Natural killer cell (primary cell): Measurements from ENCODE around the gene TRAF2. TPM values are rescaled to one million over a fixed set of nuclear protein-coding genes. Genes with fewer than 3 reads are reported as not detected.

ENCODE experiments used
- ATAC-seq, 3 donors: fragments of 150-1000 bp in 2 of 3; fragments of 200-7000 bp in 1 of 3; cut with Tn5 transposase; 1 replicate in 1 of 3; 2 replicates in 2 of 3; pipeline ENCODE4 v1.10.0; 2021; ENCODE audit warnings: mild to moderate bottlenecking in 2 of 3, moderate library complexity in 2 of 3
- DNase-seq, 2 donors: peaks; one replicate each; pipeline versions ENCODE4 v3.0.0 to v3.0.0-alpha.2; 2013 to 2021; ENCODE audit warnings: mixed read lengths in 1 of 2
- H3K27ac ChIP-seq: one replicate; pipeline ENCODE4 v1.5.1; 2013; ENCODE audit warnings: mild to moderate bottlenecking, low read length
- H3K27me3 ChIP-seq: one replicate; pipeline ENCODE4 v1.6.1; 2013; ENCODE audit warnings: low read length; ENCODE audit not compliant: control insufficient read depth, insufficient read depth
- H3K36me3 ChIP-seq: one replicate; pipeline ENCODE4 v1.6.1; 2013; ENCODE audit warnings: low read length; ENCODE audit not compliant: control insufficient read depth, insufficient read depth
- H3K4me1 ChIP-seq: one replicate; pipeline ENCODE4 v1.6.1; 2013; ENCODE audit warnings: low read length; ENCODE audit not compliant: control insufficient read depth, insufficient read depth
- H3K4me3 ChIP-seq: one replicate; pipeline ENCODE4 v1.5.1; 2013; ENCODE audit warnings: low read length
- H3K9me3 ChIP-seq: one replicate; pipeline ENCODE4 v1.6.1; 2013; ENCODE audit warnings: low read length; ENCODE audit not compliant: control insufficient read depth, insufficient read depth
- H3K27ac Mint-ChIP-seq, 2 donors: one replicate each; pipeline ENCODE4 v1.8.0; 2022; ENCODE audit warnings: mild to moderate bottlenecking in 2 of 2, mixed read lengths in 2 of 2, moderate library complexity in 1 of 2
- H3K27me3 Mint-ChIP-seq, 2 donors: one replicate each; pipeline ENCODE4 v1.8.0; 2022; ENCODE audit warnings: low read depth in 2 of 2, mixed read lengths in 2 of 2
- H3K36me3 Mint-ChIP-seq: one replicate; pipeline ENCODE4 v1.8.0; 2022; ENCODE audit warnings: mixed read lengths
- H3K4me1 Mint-ChIP-seq, 2 donors: one replicate each; pipeline ENCODE4 v1.8.0; 2022; ENCODE audit warnings: mixed read lengths in 2 of 2
- H3K4me3 Mint-ChIP-seq: one replicate; pipeline ENCODE4 v1.8.0; 2022; ENCODE audit warnings: mild to moderate bottlenecking, moderate library complexity, mixed read lengths
- H3K9me3 Mint-ChIP-seq, 2 donors: one replicate each; pipeline ENCODE4 v1.8.0; 2022; ENCODE audit warnings: mixed read lengths in 2 of 2
- WGBS: methylation state at CpG from one replicate; pipeline ENCODE4 v1.1.7; 2013; ENCODE audit warnings: missing lambda C conversion rate; ENCODE audit not compliant: insufficient coverage; 5-methylcytosine and 5-hydroxymethylcytosine counted together
- intact Hi-C: fragments of 100-400 bp; cut with micrococcal nuclease; formaldehyde crosslinking; loops from one replicate; pipeline ENCODE4 v1.14.2; 2022
- total RNA-seq, 4 donors: library from RNA; stranded (reverse); fragments of 120-200 nt in 1 of 4; gene quantifications; one replicate each; pipeline versions ENCODE4 v1.2.3 to v1.2.4, GENCODE V29; 2013 to 2022
- TF ChIP-seq, protein P1 (sequence below): fragments of 200-600 bp; IDR thresholded peaks from one replicate; pipeline ENCODE4 v1.8.0; 2022; ENCODE audit warnings: antibody characterized with exemption

The TRAF2 gene
- total RNA-seq, 3 donors from 2014 or later (not counting 1 experiment from before 2014, with no cell fraction given) = 17.4 to 35.5 (median 25.0) TPM

DNA sequence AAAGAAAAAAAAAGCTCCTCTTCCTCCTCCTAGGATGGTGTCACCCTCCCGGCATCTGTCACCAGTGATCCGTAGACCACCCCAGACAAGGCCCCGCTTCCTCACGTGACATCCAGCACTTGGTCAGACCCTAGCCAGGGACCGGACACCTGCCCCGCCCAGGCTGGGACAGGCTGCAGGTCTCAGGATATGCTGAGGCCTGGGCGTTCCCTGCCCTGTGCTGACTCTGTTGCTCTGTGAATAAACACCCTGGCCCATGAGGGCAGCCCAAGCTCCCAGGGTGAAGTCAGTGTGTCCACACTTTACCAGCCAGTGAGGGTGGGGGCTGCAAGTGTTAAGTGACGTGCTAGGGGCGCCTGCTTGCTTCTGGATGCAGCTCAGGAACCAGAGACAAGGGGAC lies 25.8 kb upstream of the TRAF2 start:
- 95% methylated on average over 9 of the region's 9 CpGs for whole genome bisulfite sequencing
- Histone ChIP-seq H3K9me3 (no peaks in the 10 kb centered on the region), H3K36me3 (peaks cover 27% of the 10 kb centered on the region), H3K27ac (no peak overlapping the region), H3K4me1 (peaks cover 22% of the 10 kb centered on the region), H3K4me3 (no peak overlapping the region), H3K27me3 (no peaks in the 10 kb centered on the region)
- H3K27ac Mint-ChIP-seq = no peak overlapping the region
- intact Hi-C loops = no loop called here
- H3K9me3 Mint-ChIP-seq = no peaks in the 10 kb centered on the region
- no peaks in the 10 kb centered on the region for H3K36me3 Mint-ChIP-seq
- DNase-seq (peak in 1 of 2 donors; percentile 2), ATAC-seq (no peak)
- no peak overlapping the region for H3K4me3 Mint-ChIP-seq
- H3K4me1 Mint-ChIP-seq = peaks cover 12 to 15% of the 10 kb centered on the region in 2 donors
- TF ChIP-seq, protein P1, sequence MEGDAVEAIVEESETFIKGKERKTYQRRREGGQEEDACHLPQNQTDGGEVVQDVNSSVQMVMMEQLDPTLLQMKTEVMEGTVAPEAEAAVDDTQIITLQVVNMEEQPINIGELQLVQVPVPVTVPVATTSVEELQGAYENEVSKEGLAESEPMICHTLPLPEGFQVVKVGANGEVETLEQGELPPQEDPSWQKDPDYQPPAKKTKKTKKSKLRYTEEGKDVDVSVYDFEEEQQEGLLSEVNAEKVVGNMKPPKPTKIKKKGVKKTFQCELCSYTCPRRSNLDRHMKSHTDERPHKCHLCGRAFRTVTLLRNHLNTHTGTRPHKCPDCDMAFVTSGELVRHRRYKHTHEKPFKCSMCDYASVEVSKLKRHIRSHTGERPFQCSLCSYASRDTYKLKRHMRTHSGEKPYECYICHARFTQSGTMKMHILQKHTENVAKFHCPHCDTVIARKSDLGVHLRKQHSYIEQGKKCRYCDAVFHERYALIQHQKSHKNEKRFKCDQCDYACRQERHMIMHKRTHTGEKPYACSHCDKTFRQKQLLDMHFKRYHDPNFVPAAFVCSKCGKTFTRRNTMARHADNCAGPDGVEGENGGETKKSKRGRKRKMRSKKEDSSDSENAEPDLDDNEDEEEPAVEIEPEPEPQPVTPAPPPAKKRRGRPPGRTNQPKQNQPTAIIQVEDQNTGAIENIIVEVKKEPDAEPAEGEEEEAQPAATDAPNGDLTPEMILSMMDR = no peak
- H3K27me3 Mint-ChIP-seq = no peaks in the 10 kb centered on the region

DNA sequence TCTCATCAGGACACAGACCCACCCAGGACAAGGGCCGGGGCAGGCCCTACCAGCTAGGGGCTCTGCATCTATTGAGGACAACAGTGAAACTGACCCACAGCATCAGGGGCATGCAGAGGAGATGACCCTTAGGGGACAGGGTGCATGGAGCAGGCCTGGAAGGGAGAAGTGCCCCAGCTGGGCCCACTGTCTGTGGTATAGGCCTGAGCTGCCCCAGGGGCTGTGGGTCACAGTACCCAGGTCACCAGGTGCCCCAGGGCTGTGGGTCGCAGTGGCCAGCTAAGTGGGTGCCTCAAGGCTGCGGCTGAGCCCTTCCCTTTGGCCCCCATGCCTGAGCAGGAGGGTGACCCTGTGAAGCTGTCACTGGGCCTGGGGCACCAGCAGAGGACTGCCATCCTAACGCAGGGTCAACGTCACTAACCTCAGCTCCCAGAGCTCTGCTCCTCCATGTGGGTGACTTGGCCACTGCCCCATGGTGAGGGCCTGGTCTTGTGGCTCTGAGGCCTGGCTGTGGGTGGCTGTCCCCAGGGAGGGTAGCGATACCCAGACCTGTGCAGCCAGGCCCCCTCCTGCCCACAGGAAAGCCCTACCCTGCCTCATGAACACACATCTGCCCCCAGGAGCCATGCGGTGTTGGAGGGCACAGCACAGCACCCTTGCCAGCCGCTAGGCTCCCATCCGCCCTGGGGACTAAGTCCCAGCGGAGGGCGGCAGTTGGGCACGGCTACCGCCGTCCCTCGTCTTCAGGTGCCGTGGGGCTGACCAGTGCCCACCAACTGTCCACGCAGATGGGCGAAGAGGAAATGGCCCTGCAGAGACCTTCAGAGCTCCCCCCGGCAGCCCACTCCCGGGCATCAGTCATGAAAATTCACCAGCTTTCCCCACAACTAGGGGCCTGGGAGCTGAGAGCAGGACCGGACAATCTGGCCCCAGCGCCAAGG lies 25.1 kb upstream of the TRAF2 start:
- no peaks in the 10 kb centered on the region for H3K27me3 Mint-ChIP-seq
- intact Hi-C loops = no loop called here
- H3K36me3 ChIP-seq = peaks cover 27% of the 10 kb centered on the region
- no peak overlapping the region for H3K4me3 Mint-ChIP-seq
- H3K9me3 Mint-ChIP-seq = no peaks in the 10 kb centered on the region
- WGBS = 97% methylated on average over 22 of the region's 22 CpGs
- TF ChIP-seq, protein P1 = no peak
- H3K9me3 ChIP-seq = no peaks in the 10 kb centered on the region
- no peak for ATAC-seq
- H3K4me1 Mint-ChIP-seq = peaks cover 12 to 16% of the 10 kb centered on the region in 2 donors
- H3K4me3 ChIP-seq = no peak overlapping the region
- H3K27me3 ChIP-seq = no peaks in the 10 kb centered on the region
- no peak overlapping the region for H3K27ac ChIP-seq
- no peaks in the 10 kb centered on the region for H3K36me3 Mint-ChIP-seq
- no peak overlapping the region for H3K27ac Mint-ChIP-seq
- peaks cover 24% of the 10 kb centered on the region for H3K4me1 ChIP-seq
- peak in 1 of 2 donors; percentile 1 for DNase-seq

DNA sequence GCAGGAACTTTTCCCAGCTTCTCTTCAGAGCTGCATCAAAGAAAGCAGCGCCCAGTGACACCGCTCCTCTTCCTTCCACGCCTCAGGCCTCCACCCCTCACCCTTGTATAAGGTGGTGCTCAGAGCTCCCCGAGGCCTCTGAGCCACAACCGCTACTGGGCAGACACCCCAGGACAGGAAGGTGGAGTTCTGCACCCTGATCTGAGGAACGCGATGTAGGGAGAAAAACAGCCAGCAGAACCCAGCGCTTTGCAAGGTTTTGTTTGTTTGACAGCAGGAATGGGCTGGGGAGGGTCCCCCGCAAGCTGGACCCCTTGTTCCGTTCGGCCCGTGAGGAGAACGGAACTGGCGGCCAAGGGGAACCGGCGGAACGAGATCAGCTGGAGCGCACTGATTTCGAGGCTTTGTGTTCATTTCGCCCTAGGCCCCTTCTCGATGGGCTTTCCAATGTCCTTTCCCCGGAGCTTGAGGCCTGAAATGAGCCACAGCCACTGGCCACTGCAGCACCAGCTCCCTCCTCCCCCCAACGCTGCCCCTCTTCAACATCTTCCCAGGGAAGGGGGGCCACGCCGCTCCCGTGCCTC lies 24.4 kb upstream of the TRAF2 start:
- DNase-seq (no peak), ATAC-seq (no peak)
- intact Hi-C loops = no loop called here
- WGBS = 93% methylated on average over 24 of the region's 26 CpGs
- no peak overlapping the region for H3K27ac ChIP-seq
- peaks cover 27% of the 10 kb centered on the region for H3K36me3 ChIP-seq
- no peak overlapping the region for H3K27ac Mint-ChIP-seq
- no peak overlapping the region for H3K4me3 Mint-ChIP-seq
- no peaks in the 10 kb centered on the region for H3K9me3 Mint-ChIP-seq
- no peaks in the 10 kb centered on the region for H3K27me3 Mint-ChIP-seq
- no peak overlapping the region for H3K4me3 ChIP-seq
- H3K4me1 ChIP-seq = peaks cover 21% of the 10 kb centered on the region
- H3K27me3 ChIP-seq = no peaks in the 10 kb centered on the region
- H3K4me1 Mint-ChIP-seq = peaks cover 12 to 16% of the 10 kb centered on the region in 2 donors
- TF ChIP-seq, protein P1 = no peak
- H3K36me3 Mint-ChIP-seq = no peaks in the 10 kb centered on the region
- no peaks in the 10 kb centered on the region for H3K9me3 ChIP-seq
